GM12878 (cell line): ENCODE measurements around the gene HAGHL. TPM values are rescaled to one million over a fixed set of nuclear protein-coding genes. Genes with fewer than 3 reads are reported as not detected.

Source experiments
- ATAC-seq: fragments of 200-7000 bp; cut with Tn5 transposase; 3 replicates; pipeline ENCODE4 v1.9.1; 2020; ENCODE audit warnings: mild to moderate bottlenecking, moderate library complexity
- BruUV-seq: library from RNA; stranded (reverse); fragments of 400-500 nt; replicated peaks from 2 replicates; lab custom pipeline; 2021; lab: Mats Ljungman, UMichigan
- CTCF ChIA-PET: fragments of 300-600 bp; sonication (Branson Sonifier 250); formaldehyde crosslinking; extraction: SDS; loops from one replicate; lab custom pipeline; 2021; ENCODE audit warnings: inconsistent platforms; lab: Yijun Ruan, JAX
- POLR2A ChIA-PET: fragments of 350-600 bp; formaldehyde crosslinking; extraction: SDS; loops from one replicate; lab custom pipeline; 2021; ENCODE audit warnings: inconsistent platforms; lab: Charles Lee
- RAD21 ChIA-PET: fragments of 300-600 bp; sonication (Branson Sonifier 250); formaldehyde crosslinking; loops from one replicate; lab custom pipeline; 2023; ENCODE audit warnings: antibody characterized with exemption; ENCODE audit not compliant: unreplicated experiment; lab: Charles Lee
- SMC1A ChIA-PET: fragments of 300-600 bp; sonication (Branson Sonifier 250); formaldehyde crosslinking; loops from one replicate; lab custom pipeline; 2023; ENCODE audit not compliant: unreplicated experiment, uncharacterized antibody; lab: Charles Lee
- DNase-seq: peaks from one replicate; pipeline ENCODE4 v3.0.0-alpha.2; 2011; ENCODE audit warnings: low read depth, low spot score
- FAIRE-seq: peaks from 3 replicates; lab custom pipeline; 2011; peaks lifted over from hg19 to GRCh38; lab: Jason Lieb, UNC
- H2AFZ ChIP-seq: 2 replicates; pipeline ENCODE4 v1.6.0; 2011; ENCODE audit warnings: low read depth, low read length, control low read depth; ENCODE audit not compliant: control insufficient read depth
- H3K27ac ChIP-seq: 2 replicates; pipeline ENCODE4 v1.5.1; 2011; ENCODE audit warnings: control low read depth; ENCODE audit not compliant: control insufficient read depth, insufficient read depth
- H3K27me3 ChIP-seq, 2 experiments: replicated peaks in 1 of 2; 2 replicates each; pipeline versions ENCODE4 v1.6.0 to v1.6.1; 2011; ENCODE audit warnings: low read length in 1 of 2; ENCODE audit not compliant: control insufficient read depth in 2 of 2, insufficient read depth in 2 of 2
- H3K36me3 ChIP-seq, 2 experiments: 2 replicates each; pipeline ENCODE4 v1.5.1; 2011; ENCODE audit warnings: low read length in 1 of 2; ENCODE audit not compliant: control insufficient read depth in 2 of 2, insufficient read depth in 2 of 2
- H3K4me1 ChIP-seq: 2 replicates; pipeline ENCODE4 v1.6.1; 2011; ENCODE audit warnings: mild to moderate bottlenecking, low read length, moderate library complexity, mixed read lengths; ENCODE audit not compliant: control insufficient read depth, insufficient read depth
- H3K4me2 ChIP-seq: 2 replicates; pipeline ENCODE4 v1.6.0; 2011; ENCODE audit warnings: control low read depth; ENCODE audit not compliant: control insufficient read depth, insufficient read depth
- H3K4me3 ChIP-seq: fragments of 200-600 bp; sonication (generic); 2 replicates; pipeline ENCODE4 v1.5.1; 2016
- H3K79me2 ChIP-seq: 2 replicates; pipeline ENCODE4 v1.6.0; 2011; ENCODE audit warnings: low read length; ENCODE audit not compliant: control insufficient read depth, insufficient read depth
- H3K9ac ChIP-seq: 2 replicates; pipeline ENCODE4 v1.8.0; 2011; ENCODE audit warnings: low read length, control low read depth, mixed read lengths; ENCODE audit not compliant: control insufficient read depth, insufficient read depth
- H3K9me3 ChIP-seq: replicated peaks from 3 replicates; pipeline ENCODE4 v1.5.1; 2011; ENCODE audit warnings: mild to moderate bottlenecking, low read length; ENCODE audit not compliant: control insufficient read depth, insufficient read depth
- H4K20me1 ChIP-seq: 2 replicates; pipeline ENCODE4 v1.6.0; 2011; ENCODE audit not compliant: control insufficient read depth, insufficient read depth
- ASH2L ChIP-seq: fragments of 300-600, 200-600 bp; sonication (generic); IDR thresholded peaks from 2 replicates; pipeline ENCODE4 v1.6.1; 2017; ENCODE audit warnings: low read depth, mild to moderate bottlenecking, borderline replicate concordance
- ATF2 ChIP-seq: IDR thresholded peaks from 2 replicates; pipeline ENCODE4 v1.6.1; 2012; ENCODE audit warnings: low read length, inconsistent platforms
- ATF7 ChIP-seq: fragments of 450-650 bp; IDR thresholded peaks from 2 replicates; pipeline ENCODE4 v1.6.1; 2016; ENCODE audit warnings: low read depth, mild to moderate bottlenecking
- DPF2 ChIP-seq: fragments of 450-650 bp; IDR thresholded peaks from 2 replicates; pipeline ENCODE4 v1.6.1; 2017; ENCODE audit warnings: mild to moderate bottlenecking
- KDM1A ChIP-seq: fragments of 200-600 bp; sonication (generic); IDR thresholded peaks from 2 replicates; pipeline ENCODE4 v1.6.1; 2016; ENCODE audit warnings: borderline replicate concordance
- PML ChIP-seq: IDR thresholded peaks from 2 replicates; pipeline ENCODE4 v1.6.1; 2012; ENCODE audit warnings: low read length, inconsistent platforms
- RAD21 ChIP-seq: IDR thresholded peaks from 2 replicates; pipeline ENCODE4 v1.6.1; 2011; ENCODE audit warnings: mild to moderate bottlenecking, low read depth, low read length, moderate library complexity; ENCODE audit not compliant: insufficient read depth
- RB1 ChIP-seq: fragments of 450-650 bp; formaldehyde crosslinking; IDR thresholded peaks from 2 replicates; pipeline ENCODE4 v1.6.1; 2017; ENCODE audit warnings: mild to moderate bottlenecking, borderline replicate concordance
- RELA ChIP-seq: fragments of 450-650 bp; IDR thresholded peaks from 2 replicates; pipeline ENCODE4 v1.8.0; 2014; ENCODE audit warnings: borderline replicate concordance; ENCODE audit not compliant: partially characterized antibody
- REST ChIP-seq: IDR thresholded peaks from 2 replicates; pipeline ENCODE4 v1.6.1; 2012; ENCODE audit warnings: mild to moderate bottlenecking, low read depth, low read length
- SMC3 ChIP-seq: IDR thresholded peaks from 2 replicates; pipeline ENCODE4 v1.6.1; 2011; ENCODE audit warnings: low read length, improper control_type of control experiment, borderline replicate concordance
- TBL1XR1 ChIP-seq: IDR thresholded peaks from 2 replicates; pipeline ENCODE4 v1.6.1; 2012; ENCODE audit warnings: low read depth, low read length, improper control_type of control experiment
- TCF7 ChIP-seq: IDR thresholded peaks from 2 replicates; pipeline ENCODE4 v1.6.1; 2014; ENCODE audit warnings: antibody characterized with exemption, borderline replicate concordance
- ZBTB11 ChIP-seq: fragments of 450-650 bp; formaldehyde crosslinking; IDR thresholded peaks from 2 replicates; pipeline ENCODE4 v1.5.0; 2022; ENCODE audit warnings: mild to moderate bottlenecking, missing genetic modification characterization
- WGBS: methylation state at CpG from one replicate; pipeline ENCODE4 v1.1.6; 2016; ENCODE audit warnings: low lambda C conversion rate; ENCODE audit not compliant: insufficient replicate concordance, insufficient coverage; ENCODE audit errors: missing lambda C conversion rate; 5-methylcytosine and 5-hydroxymethylcytosine counted together
- in situ Hi-C: fragments of 300-500 bp; cut with MboI; formaldehyde crosslinking; loops from 9 replicates; pipeline ENCODE4 v1.14.3; 2018; ENCODE audit warnings: mixed read lengths
- intact Hi-C: fragments of 100-400 bp; cut with micrococcal nuclease; formaldehyde crosslinking; loops from one replicate; pipeline ENCODE4 v1.14.2; 2022; ENCODE audit not compliant: unreplicated experiment
- polyA plus RNA-seq, 11 experiments: library from polyadenylated mRNA; depleted of rRNA in 4 of 11; unstranded in 6 of 11; stranded (reverse) in 5 of 11; fragments of >200 nt; fragmentation: Nextera tagmentation in 4 of 11; fragmentation: Illumina TruSeq in 1 of 11; extraction: Ambion mirVana in 4 of 11; extraction: Trizol in 1 of 11; gene quantifications; 1 replicate in 1 of 11; 2 replicates in 10 of 11; pipeline versions ENCODE4 v1.2.1 to v1.2.3, GENCODE V29; 2011 to 2016; ENCODE audit warnings: inconsistent platforms in 2 of 11, missing spikeins in 2 of 11, low read depth in 1 of 11
- total RNA-seq, 4 experiments: library from RNA; depleted of rRNA in 3 of 4; stranded (reverse); fragments of >200 nt in 3 of 4; fragmentation: Illumina TruSeq in 1 of 4; extraction: Trizol in 1 of 4; gene quantifications; 2 replicates each; pipeline versions ENCODE4 v1.2.1 to v1.2.3, GENCODE V29; 2013 to 2021

The HAGHL gene
- total and polyA plus RNA-seq, 10 of the 15 experiments (the other 5 are each of a cell fraction or from before 2014, with no cell fraction given), result 0.23 to 44.6 (median 16.4) TPM

GRCh38 chr16:756428-756827, 29.5 kb downstream of the HAGHL start:
- POLR2A ChIA-PET, result no interaction called here
- SMC1A ChIA-PET, result no interaction called here
- BruUV-seq, result no TSS peak
- in situ Hi-C loops, result no loop called here
- Histone ChIP-seq H4K20me1 (no peaks in the 10 kb centered on the region), H3K79me2 (no peaks in the 10 kb centered on the region), H3K36me3 (no peaks in the 10 kb centered on the region), H3K9me3 (no peaks in the 10 kb centered on the region; the same call in 2 of the 3 replicates), H3K4me1 (no peaks in the 10 kb centered on the region), H3K27ac (no peak overlapping the region), H3K27me3 (no peaks in the 10 kb centered on the region; a peak in 1 of 4 replicates), H3K4me2 (no peak overlapping the region), H3K9ac (no peak overlapping the region), H3K4me3 (no peak overlapping the region), H2AFZ (no peak overlapping the region)
- FAIRE-seq (no peak), ATAC-seq (no peak), DNase-seq (no peak)
- RAD21 ChIA-PET, result no interaction called here
- TF ChIP-seq SMC3 (no peak), ATF2 (no peak), RB1 (no peak), REST (no peak), KDM1A (no peak), ZBTB11 (CRISPR knock-in tag) (no peak), TCF7 (no peak), TBL1XR1 (no peak), ATF7 (no peak), ASH2L (no peak), RAD21 (no peak), RELA (no peak), DPF2 (no peak), PML (no peak)
- CTCF ChIA-PET, result no interaction called here
- 3% methylated on average over 5 of the region's 5 CpGs for WGBS
- intact Hi-C loops, result no loop called here
